GM12874 (cell line): Measurements from ENCODE around the gene RNASE9.

Experiments used
- TF ChIP-seq, protein P1 (sequence below): IDR thresholded peaks from 2 replicates; pipeline ENCODE4 v1.5.1; 2011; ENCODE audit warnings: low read depth, mild to moderate bottlenecking, control low read depth, low read length, moderate library complexity; ENCODE audit not compliant: insufficient read depth

The RNASE9 gene

DNA sequence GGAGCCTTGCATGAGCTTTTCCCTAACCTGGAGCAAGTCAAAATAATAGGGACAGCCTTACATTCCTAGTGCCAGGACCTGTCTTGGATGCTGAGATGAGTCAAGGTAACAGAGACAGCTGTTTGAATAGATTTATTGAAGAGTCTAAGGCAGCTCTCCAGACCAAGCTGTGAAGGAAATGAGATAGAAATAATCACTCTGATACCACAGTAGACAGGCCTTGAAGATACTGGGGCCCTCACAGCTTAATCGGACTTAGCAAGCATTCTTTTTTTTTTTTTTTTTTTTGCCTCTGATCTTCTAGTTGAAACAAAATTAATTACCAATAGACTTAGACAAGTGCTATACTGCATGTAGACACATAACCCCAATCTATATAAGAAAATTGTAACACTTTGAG is 3.1 kb upstream of the RNASE9 start:
- TF ChIP-seq, protein P1, sequence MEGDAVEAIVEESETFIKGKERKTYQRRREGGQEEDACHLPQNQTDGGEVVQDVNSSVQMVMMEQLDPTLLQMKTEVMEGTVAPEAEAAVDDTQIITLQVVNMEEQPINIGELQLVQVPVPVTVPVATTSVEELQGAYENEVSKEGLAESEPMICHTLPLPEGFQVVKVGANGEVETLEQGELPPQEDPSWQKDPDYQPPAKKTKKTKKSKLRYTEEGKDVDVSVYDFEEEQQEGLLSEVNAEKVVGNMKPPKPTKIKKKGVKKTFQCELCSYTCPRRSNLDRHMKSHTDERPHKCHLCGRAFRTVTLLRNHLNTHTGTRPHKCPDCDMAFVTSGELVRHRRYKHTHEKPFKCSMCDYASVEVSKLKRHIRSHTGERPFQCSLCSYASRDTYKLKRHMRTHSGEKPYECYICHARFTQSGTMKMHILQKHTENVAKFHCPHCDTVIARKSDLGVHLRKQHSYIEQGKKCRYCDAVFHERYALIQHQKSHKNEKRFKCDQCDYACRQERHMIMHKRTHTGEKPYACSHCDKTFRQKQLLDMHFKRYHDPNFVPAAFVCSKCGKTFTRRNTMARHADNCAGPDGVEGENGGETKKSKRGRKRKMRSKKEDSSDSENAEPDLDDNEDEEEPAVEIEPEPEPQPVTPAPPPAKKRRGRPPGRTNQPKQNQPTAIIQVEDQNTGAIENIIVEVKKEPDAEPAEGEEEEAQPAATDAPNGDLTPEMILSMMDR: no peak

DNA sequence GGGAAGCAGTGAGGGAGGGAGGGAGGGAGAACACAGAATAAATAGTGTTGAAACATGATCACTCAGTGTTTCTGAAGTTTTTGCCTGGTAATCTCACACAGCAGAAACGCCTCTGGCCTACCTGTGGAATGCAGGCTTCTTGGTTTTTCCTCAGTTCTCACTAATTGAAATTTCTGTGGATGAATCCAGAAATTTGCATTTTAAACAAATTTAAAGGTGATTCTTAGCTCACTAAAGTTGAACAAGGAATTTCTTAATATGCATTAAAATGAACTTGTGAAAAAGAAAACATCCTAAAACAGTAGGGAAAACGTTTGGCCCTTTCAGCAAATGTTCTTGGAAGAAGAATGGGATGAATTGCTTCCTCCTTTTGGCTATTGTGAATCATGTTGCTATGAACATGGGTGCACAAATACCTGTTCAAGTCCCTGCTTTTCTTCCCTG is 1.4 kb downstream of the RNASE9 start:
- TF ChIP-seq, protein P1: no peak

DNA sequence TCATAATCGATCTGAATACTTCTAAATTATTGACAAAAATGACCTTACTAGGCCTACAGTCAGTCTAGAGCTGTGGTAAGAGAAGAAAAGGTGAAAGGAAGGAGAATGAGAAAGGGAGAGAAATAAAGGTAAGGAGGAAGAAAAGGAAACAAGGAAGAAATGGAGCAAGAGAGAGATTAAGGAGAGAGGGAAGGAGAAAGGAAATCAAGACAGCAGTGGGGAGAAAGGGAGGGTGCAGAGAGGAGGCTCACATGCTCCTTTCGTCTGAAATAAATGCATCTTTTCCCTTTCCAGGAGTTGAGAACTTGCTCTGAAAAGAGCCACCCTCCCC is 3.7 kb downstream of the RNASE9 start:
- TF ChIP-seq, protein P1: no peak

DNA sequence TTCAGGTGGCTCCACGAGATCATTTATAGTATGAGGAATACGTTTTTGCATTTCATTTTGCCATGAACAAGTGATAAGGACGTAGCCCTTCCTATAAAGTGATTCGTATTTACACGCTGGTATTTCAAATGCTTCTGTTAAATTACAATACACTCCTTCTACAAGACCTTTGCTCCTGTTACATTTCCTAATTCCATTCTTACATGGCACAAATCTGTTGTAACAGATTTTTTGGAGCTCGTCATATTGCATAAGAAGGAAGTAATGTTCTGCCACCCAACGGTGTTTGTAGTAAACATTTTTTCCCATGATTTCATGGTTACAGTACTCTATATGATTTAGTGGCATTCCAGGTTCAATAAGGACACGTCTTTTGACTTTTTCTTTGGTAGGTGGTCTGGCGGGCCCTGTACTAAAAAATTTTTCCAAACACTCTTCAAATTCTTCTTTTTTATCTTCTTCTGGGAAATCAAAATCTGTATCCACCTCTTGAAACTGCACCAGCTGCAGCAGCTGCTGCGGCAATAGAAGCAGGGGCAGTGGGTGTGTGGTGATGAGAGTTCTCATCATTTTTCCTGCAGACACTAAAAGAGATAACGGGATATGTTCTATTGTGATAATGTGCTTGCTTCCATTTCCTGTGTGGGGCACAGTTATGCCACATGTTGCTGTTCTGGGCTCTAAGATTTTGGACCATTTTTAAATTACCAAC is 4.2 kb downstream of the RNASE9 start:
- TF ChIP-seq, protein P1: no peak

DNA sequence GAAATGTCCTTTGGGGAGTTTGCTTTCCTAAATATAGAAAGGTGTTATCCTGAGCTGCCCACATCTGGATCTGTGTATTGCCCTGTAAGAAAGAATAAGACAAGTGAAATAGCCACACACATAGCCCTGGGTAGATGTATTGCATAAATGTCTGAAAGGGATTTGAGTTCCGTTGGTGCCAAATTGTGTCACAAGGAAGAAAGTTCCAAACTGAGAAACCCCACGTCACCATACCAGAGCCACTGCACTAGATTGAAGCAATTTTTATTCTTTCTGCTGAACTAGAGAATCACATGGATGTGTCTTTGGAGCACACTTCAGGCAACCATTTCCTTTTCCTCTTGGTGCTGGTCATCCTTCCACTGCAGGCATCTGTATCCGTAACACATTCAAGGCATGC is 5.0 kb downstream of the RNASE9 start:
- TF ChIP-seq, protein P1: no peak

GRCh38 chr14:20553024-20553423 is 7.8 kb downstream of the RNASE9 start:
- TF ChIP-seq, protein P1: no peak

- TF ChIP-seq, protein P1: no peak
Measured at GRCh38 chr14:20551606-20552005, 9.2 kb downstream of the RNASE9 start.

DNA sequence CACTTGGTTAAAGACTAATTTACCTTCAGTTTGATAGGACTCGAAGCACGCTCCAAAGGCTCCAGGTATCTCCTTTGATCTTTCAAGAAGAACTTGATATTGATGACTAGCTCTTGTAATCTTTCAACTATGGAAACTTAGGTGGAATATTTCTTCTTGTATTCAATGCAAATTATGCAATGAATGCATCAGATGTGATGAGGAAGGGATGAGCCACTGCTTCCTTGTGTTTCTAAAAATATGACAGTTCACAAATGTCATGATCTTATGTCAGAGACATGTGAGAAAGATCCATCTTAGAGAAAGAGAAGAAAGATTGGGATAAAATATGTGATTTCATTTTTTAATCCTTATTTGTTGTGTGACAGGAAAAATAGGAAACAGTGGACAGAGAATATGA is 9.9 kb downstream of the RNASE9 start:
- TF ChIP-seq, protein P1: no peak
